HUES64 (cell line): ENCODE measurements around the gene TTLL7.

ENCODE experiments used
- H3K27ac ChIP-seq: 2 replicates; pipeline ENCODE4 v1.7.0; 2013; ENCODE audit warnings: low read depth, low read length, inconsistent platforms
- H3K27me3 ChIP-seq: 2 replicates; pipeline ENCODE4 v1.6.1; 2013; ENCODE audit warnings: mild to moderate bottlenecking, low read length; ENCODE audit not compliant: insufficient read depth
- H3K36me3 ChIP-seq: 2 replicates; pipeline ENCODE4 v1.6.1; 2013; ENCODE audit warnings: mild to moderate bottlenecking, low read length; ENCODE audit not compliant: insufficient read depth
- H3K4me1 ChIP-seq: 2 replicates; pipeline ENCODE4 v1.6.1; 2013; ENCODE audit warnings: mild to moderate bottlenecking, low read length, moderate library complexity; ENCODE audit not compliant: insufficient read depth
- H3K4me3 ChIP-seq: 2 replicates; pipeline ENCODE4 v1.5.1; 2013; ENCODE audit warnings: mild to moderate bottlenecking, low read length, moderate library complexity
- H3K9ac ChIP-seq: 2 replicates; pipeline ENCODE4 v1.6.1; 2013; ENCODE audit warnings: mild to moderate bottlenecking, low read depth, low read length
- H3K9me3 ChIP-seq: 2 replicates; pipeline ENCODE4 v1.6.1; 2013; ENCODE audit warnings: low read depth, low read length; ENCODE audit not compliant: insufficient read depth
- WGBS: fragments of 150-250, 120-280 bp; methylation state at CpG from one replicate; pipeline ENCODE4 v1.1.7; 2013; ENCODE audit warnings: missing lambda C conversion rate; 5-methylcytosine and 5-hydroxymethylcytosine counted together

The TTLL7 gene

GRCh38 chr1:83909687-83910086 lies 89.2 kb downstream of the TTLL7 start:
- Histone ChIP-seq H3K9ac (no peak overlapping the region), H3K4me1 (no peaks in the 10 kb centered on the region; the same call in 1 of the 2 replicates), H3K36me3 (no peaks in the 10 kb centered on the region), H3K27ac (no peak overlapping the region), H3K27me3 (no peaks in the 10 kb centered on the region), H3K4me3 (no peak overlapping the region), H3K9me3 (no peaks in the 10 kb centered on the region)

- Histone ChIP-seq H3K27ac (no peak overlapping the region), H3K9me3 (no peaks in the 10 kb centered on the region), H3K4me1 (no peaks in the 10 kb centered on the region; the same call in 1 of the 2 replicates), H3K27me3 (no peaks in the 10 kb centered on the region), H3K36me3 (no peaks in the 10 kb centered on the region), H3K9ac (no peak overlapping the region), H3K4me3 (no peak overlapping the region)
- WGBS, result 70% methylated on average over 2 of the region's 3 CpGs
These were observed 93.5 kb downstream of the TTLL7 start for GRCh38 chr1:83905315-83905907.

GRCh38 chr1:83901547-83902155 lies 97.3 kb downstream of the TTLL7 start:
- H3K27ac ChIP-seq, result no peak overlapping the region
- H3K4me1 ChIP-seq, result no peaks in the 10 kb centered on the region; the same call in 1 of the 2 replicates
- no peaks in the 10 kb centered on the region for H3K36me3 ChIP-seq
- no peak overlapping the region for H3K4me3 ChIP-seq
- 91% methylated on average over 4 of the region's 4 CpGs for WGBS
- H3K9ac ChIP-seq, result no peak overlapping the region
- no peaks in the 10 kb centered on the region for H3K27me3 ChIP-seq
- H3K9me3 ChIP-seq, result no peaks in the 10 kb centered on the region

- Histone ChIP-seq H3K27ac (no peak overlapping the region), H3K9ac (no peak overlapping the region), H3K4me3 (no peak overlapping the region), H3K4me1 (no peaks in the 10 kb centered on the region; the same call in 1 of the 2 replicates), H3K36me3 (no peaks in the 10 kb centered on the region), H3K27me3 (no peaks in the 10 kb centered on the region), H3K9me3 (no peaks in the 10 kb centered on the region)
- 93% methylated on average over 2 of the region's 3 CpGs for WGBS
These were observed 98.4 kb downstream of the TTLL7 start for GRCh38 chr1:83900524-83900923.

- Histone ChIP-seq H3K4me1 (no peaks in the 10 kb centered on the region; the same call in 1 of the 2 replicates), H3K4me3 (no peak overlapping the region), H3K9ac (no peak overlapping the region), H3K9me3 (no peaks in the 10 kb centered on the region), H3K27me3 (no peaks in the 10 kb centered on the region), H3K27ac (no peak overlapping the region), H3K36me3 (no peaks in the 10 kb centered on the region)
- WGBS, result 90% methylated on average over 2 of the region's 2 CpGs
These were observed 101.4 kb downstream of the TTLL7 start for GRCh38 chr1:83897516-83897915.

- Histone ChIP-seq H3K9ac (no peak overlapping the region), H3K27me3 (no peaks in the 10 kb centered on the region), H3K36me3 (no peaks in the 10 kb centered on the region), H3K9me3 (no peaks in the 10 kb centered on the region), H3K27ac (no peak overlapping the region), H3K4me3 (no peak overlapping the region), H3K4me1 (no peaks in the 10 kb centered on the region; the same call in 1 of the 2 replicates)
- WGBS, result 96% methylated on average over 6 of the region's 6 CpGs
These were observed 102.6 kb downstream of the TTLL7 start for GRCh38 chr1:83896299-83896698.

GRCh38 chr1:83889707-83890106 lies 109.2 kb downstream of the TTLL7 start:
- Histone ChIP-seq H3K27ac (no peak overlapping the region; the same call in 1 of the 2 replicates), H3K27me3 (no peaks in the 10 kb centered on the region), H3K4me3 (no peak overlapping the region), H3K4me1 (peaks cover 12% of the 10 kb centered on the region), H3K9ac (no peak overlapping the region), H3K36me3 (no peaks in the 10 kb centered on the region), H3K9me3 (no peaks in the 10 kb centered on the region)
- WGBS, result 79% methylated on average over 2 of the region's 2 CpGs

GRCh38 chr1:83887483-83887882 lies 111.4 kb downstream of the TTLL7 start:
- Histone ChIP-seq H3K9ac (no peak overlapping the region), H3K27ac (no peak overlapping the region), H3K27me3 (no peaks in the 10 kb centered on the region), H3K36me3 (no peaks in the 10 kb centered on the region), H3K9me3 (no peaks in the 10 kb centered on the region), H3K4me3 (no peak overlapping the region), H3K4me1 (peaks cover 12% of the 10 kb centered on the region)
- WGBS, result 89% methylated on average over 1 of the region's 3 CpGs

- H3K36me3 ChIP-seq, result no peaks in the 10 kb centered on the region
- no peaks in the 10 kb centered on the region for H3K9me3 ChIP-seq
- H3K27me3 ChIP-seq, result no peaks in the 10 kb centered on the region
- H3K4me3 ChIP-seq, result no peak overlapping the region
- no peak overlapping the region for H3K9ac ChIP-seq
- no peak overlapping the region for H3K27ac ChIP-seq
- no peaks in the 10 kb centered on the region for H3K4me1 ChIP-seq
These were observed 115.0 kb downstream of the TTLL7 start for GRCh38 chr1:83883979-83884378.

- Histone ChIP-seq H3K9me3 (no peaks in the 10 kb centered on the region), H3K27ac (no peak overlapping the region), H3K27me3 (no peaks in the 10 kb centered on the region), H3K4me3 (no peak overlapping the region), H3K9ac (no peak overlapping the region), H3K4me1 (no peaks in the 10 kb centered on the region), H3K36me3 (no peaks in the 10 kb centered on the region)
- 76% methylated on average over 2 of the region's 2 CpGs for WGBS
These were observed 116.0 kb downstream of the TTLL7 start for GRCh38 chr1:83882906-83883305.

- H3K27ac ChIP-seq, result no peak overlapping the region
- H3K9ac ChIP-seq, result no peak overlapping the region
- no peaks in the 10 kb centered on the region for H3K4me1 ChIP-seq
- H3K36me3 ChIP-seq, result no peaks in the 10 kb centered on the region
- H3K9me3 ChIP-seq, result no peaks in the 10 kb centered on the region
- no peaks in the 10 kb centered on the region for H3K27me3 ChIP-seq
- WGBS, result 95% methylated on average over 1 of the region's 2 CpGs
- H3K4me3 ChIP-seq, result no peak overlapping the region
These were observed 126.4 kb downstream of the TTLL7 start for GRCh38 chr1:83872515-83872914.

- 94% methylated on average over 2 of the region's 2 CpGs for WGBS
- H3K9me3 ChIP-seq, result no peaks in the 10 kb centered on the region
- H3K4me3 ChIP-seq, result no peak overlapping the region
- peaks cover 6% of the 10 kb centered on the region for H3K27me3 ChIP-seq
- no peaks in the 10 kb centered on the region for H3K36me3 ChIP-seq
- H3K27ac ChIP-seq, result no peak overlapping the region
- H3K4me1 ChIP-seq, result no peaks in the 10 kb centered on the region
- no peak overlapping the region for H3K9ac ChIP-seq
These were observed 133.9 kb downstream of the TTLL7 start for GRCh38 chr1:83864991-83865390.
